Limb (tissue), 2 donors: Measurements from ENCODE around the gene UBLCP1.

Experiments
- DNase-seq, 2 donors: peaks; one replicate each; pipeline ENCODE4 v3.0.0-alpha.2; 2016; ENCODE audit errors: extremely low spot score in 2 of 2

Gene UBLCP1

DNA sequence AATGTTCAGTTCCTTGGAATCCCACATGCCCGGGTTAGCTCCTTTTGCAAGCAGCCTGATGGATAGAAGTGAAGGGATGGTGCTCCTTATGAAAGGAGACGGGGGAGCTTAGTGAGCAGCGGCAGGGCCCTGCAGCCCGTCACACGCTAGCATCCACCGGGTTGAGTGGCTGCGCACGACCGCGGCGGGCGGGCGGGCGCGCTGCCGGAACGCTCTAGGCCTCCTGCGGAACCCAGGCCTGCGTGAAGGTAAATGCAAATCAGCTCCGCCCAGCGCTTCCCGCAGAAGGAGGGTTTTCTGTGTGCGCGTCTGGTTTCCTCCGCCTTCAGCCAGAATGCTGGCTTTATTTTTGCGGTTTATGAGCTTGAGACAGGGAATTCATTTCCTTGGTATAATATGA, 47.4 kb downstream of the UBLCP1 start:
- peak in 1 of 2 donors; percentile 63 for DNase-seq

GRCh38 chr5:159311063-159311462, 48.0 kb downstream of the UBLCP1 start:
- DNase-seq = no peak

DNA sequence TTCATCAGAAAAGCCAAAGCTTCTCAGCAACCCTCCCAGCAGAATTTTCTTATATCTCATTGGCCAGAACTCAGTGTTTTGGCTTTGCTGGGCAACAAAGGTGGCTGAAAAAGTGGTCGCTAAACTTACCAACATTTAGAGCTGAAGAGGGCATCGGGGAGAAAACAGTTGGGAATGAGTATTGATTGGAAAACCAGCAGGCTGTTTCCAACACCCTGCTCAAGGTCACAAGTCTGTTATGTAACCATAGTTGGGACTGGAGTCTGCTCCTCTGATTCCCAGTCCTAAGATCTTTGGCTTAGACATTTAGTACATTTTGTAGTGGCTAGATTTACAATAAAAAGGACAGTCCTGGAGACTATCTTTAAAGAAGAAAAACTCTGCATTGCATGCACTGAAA, 50.1 kb downstream of the UBLCP1 start:
- no peak for DNase-seq

GRCh38 chr5:159316519-159317383, 53.7 kb downstream of the UBLCP1 start:
- no peak for DNase-seq

DNA sequence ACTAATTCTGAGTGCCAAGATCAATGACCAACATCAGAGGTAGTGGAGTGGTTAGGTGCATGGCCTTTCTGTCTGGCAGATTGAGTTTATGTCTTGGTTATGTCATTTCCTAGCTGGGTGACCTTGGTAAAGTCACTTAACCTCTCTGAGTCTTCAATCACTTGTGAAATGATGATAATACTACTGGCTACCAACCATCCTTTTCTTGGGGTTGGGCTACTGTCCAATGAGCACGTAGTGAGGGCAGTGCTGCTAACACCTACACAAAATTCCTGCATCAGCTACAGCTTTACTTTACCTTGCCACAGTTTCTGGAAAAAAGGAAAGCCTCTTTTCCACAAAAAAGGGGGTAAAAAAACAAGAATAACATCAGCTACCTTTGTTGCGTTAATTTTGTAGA, 54.8 kb downstream of the UBLCP1 start:
- no peak for DNase-seq

DNA sequence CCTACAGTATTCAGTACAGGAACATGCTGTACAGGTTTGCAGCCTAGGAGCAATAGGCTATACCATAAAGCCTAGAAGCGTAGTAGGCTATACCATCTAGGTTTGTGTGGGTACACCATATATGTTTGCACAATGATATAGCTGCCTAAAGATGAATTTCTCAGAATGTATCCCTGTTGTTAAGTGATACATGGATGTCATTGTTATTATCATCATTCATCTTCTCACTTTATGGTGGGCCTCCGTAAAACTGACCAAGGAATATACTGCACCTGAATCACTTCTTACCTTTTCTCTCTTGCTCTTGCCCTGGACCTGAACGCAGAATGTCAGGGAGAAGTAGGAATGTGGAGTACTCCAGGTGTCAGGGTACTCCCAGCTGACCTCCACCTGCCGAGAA, 55.4 kb downstream of the UBLCP1 start:
- no peak for DNase-seq

GRCh38 chr5:159319363-159319762, 56.3 kb downstream of the UBLCP1 start:
- no peak for DNase-seq

- DNase-seq = no peak
These were observed 56.7 kb downstream of the UBLCP1 start for GRCh38 chr5:159319832-159320231.

DNA sequence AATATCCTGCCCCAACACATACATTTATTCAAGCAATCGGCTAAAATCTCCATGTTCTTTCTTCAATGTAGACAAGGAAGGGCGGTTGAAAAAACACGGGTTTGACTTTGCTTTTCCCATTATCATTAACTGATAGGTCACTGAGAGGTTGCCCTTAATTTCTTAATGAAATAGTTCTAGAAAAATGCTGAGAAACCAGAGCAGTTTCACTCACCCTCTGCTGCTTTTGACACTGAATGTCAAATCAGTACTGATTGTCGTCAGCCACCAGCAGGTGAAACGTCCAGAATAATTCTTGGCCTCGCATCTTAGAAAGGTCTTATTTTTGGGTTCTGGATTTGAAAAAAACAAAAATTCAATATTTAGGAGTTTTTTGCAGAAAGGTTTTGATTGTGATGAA, 59.1 kb downstream of the UBLCP1 start:
- no peak for DNase-seq

DNA sequence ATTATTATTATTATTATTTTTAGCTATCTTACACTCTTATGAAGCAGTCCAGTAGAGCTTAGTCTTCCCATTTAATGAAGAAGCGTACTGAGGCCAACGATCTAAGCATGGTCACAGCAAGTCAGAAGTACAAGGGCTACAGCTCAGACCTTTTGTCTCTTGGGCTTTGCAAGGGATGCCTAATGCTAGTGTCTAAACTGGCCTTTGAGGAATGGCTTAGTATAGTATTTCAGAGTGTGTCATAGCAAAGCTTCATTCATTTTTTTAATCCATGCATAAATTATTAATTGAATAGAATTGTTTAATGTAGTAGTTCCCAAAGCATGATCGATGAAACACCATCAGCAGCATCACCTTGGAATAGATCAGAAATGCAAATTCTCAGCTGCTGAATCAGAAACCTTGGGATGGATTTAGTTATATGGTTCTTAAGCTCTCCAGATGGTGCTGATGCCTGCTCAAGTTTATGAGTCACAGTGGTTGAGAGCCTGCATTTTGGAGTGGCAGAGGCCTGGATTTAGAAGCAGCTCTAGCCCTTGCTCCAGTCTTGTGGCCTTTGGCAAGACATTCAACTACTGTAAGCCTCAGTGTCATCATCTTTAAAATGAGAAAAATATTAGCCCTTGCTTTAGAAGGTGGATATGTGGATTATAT, 61.1 kb downstream of the UBLCP1 start:
- no peak for DNase-seq

DNA sequence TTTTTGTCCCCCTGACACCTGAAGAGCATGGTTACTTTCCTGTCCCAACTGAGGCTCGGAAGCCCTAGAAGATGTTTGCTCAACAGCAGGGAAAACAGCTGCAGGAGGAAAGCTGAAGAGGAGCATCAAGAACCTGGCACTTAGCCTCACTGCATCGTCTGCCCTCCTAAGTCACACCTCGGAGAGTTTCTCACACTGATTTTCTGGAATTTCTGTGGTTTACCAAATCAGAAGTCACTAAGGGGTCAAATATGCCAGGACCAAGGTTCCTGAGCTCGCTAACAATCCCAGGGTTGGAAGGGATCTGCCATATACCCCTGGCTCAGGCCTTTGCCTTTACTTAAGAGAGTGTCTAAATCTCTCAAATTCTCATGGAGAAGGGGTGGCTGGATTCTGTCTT, 61.9 kb downstream of the UBLCP1 start:
- no peak for DNase-seq

GRCh38 chr5:159330131-159330800, 67.2 kb downstream of the UBLCP1 start, which contains the start of gene IL12B:
TSS of gene IL12B (minus strand) at chr5:159330487. CDS start at chr5:159326782, 3,705 bp downstream.
- no peak for DNase-seq

GRCh38 chr5:159331093-159331973, 68.2 kb downstream of the UBLCP1 start:
- peak; percentile 30 to 83 for DNase-seq

DNA sequence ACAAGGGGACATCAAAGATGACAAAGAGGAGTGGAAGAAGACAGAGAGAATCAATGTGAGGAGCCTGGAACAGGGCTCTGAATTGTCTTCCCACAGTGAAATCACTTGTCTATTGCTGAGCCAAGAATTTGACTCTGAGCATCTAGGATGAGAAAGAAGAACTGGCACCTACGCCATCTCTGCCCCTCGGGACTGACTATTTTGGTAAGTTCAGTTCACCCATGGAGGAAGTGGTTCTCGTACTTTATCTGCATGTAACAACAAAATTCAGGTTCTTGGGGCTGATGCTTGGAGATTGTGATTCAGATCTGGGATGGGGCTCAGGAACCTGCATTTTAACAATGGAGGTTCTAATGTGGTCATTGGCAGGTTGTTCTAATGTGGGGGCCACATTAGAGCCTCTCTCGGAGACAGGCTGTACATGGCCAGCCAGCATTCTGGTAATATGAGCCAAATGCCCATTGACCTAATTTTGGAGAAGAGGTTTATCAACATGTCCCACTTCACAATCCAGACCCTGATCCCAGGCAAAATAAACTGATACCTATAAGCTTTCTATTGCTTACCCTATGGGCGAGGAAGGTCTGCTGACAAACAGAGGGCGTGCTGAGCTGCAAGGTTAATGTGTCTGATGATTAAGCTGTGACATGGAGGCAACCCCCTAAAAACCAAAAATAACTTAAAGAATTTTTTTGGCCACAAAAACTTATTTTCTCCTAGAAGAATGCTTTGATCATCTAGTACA, 69.9 kb downstream of the UBLCP1 start:
- no peak for DNase-seq

DNA sequence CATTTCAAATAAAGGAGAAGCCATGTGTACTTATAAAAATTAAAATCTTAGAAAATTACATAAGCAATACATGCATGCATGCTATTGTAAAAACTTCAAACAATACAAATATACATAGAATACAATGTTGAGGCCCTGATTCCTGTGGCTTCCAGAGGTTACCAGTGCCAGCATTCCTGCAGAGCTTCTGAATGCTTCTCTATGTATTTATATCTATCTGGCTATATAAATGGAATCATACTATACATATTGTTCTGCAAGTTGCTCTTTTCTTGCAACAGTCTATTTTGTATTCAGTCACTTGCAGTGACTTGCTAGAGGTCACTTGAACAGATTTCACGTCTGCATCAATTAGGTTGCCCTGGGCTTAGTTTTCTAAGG, 70.4 kb downstream of the UBLCP1 start:
- no peak for DNase-seq
